Activated CD4-positive, alpha-beta T cell treated with anti-CD3 and anti-CD28 coated beads for 48 hours (primary cell): ENCODE results near the gene CNIH3.

Source experiments
- DNase-seq: peaks from one replicate; pipeline ENCODE4 v3.0.0-alpha.2; 2020

The CNIH3 gene

DNA sequence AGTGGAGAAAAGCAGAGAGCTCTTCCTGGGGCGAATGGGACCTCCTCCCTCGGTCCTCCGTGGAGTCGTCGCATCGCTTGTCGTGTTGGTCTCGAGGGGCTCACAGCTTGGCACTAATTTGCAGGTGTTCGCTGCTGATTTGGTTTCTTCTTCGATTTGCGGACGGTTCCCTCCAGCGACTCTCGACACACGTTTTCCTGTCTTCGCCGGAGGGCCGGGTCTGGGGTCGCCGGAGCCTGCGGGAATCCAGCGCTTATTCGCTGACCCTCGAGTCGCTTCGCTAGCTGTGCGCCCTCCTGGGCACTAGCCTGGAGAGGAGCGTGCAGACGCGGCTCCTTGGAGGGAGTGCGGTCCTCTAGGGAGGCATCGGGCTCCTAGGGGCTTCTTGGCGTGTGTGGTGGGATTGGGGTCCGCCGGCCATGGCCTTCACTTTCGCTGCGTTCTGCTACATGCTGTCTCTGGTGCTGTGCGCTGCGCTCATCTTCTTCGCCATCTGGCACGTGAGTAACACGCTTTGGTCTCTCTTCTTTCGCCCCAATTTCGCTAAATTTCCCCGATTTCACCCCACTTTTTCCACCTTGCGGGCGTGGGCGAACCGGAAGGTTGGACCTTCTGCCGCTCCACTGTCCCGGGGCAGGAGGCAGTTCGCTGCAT is 766 bp downstream of the CNIH3 start:
- peak; percentile 9 for DNase-seq

DNA sequence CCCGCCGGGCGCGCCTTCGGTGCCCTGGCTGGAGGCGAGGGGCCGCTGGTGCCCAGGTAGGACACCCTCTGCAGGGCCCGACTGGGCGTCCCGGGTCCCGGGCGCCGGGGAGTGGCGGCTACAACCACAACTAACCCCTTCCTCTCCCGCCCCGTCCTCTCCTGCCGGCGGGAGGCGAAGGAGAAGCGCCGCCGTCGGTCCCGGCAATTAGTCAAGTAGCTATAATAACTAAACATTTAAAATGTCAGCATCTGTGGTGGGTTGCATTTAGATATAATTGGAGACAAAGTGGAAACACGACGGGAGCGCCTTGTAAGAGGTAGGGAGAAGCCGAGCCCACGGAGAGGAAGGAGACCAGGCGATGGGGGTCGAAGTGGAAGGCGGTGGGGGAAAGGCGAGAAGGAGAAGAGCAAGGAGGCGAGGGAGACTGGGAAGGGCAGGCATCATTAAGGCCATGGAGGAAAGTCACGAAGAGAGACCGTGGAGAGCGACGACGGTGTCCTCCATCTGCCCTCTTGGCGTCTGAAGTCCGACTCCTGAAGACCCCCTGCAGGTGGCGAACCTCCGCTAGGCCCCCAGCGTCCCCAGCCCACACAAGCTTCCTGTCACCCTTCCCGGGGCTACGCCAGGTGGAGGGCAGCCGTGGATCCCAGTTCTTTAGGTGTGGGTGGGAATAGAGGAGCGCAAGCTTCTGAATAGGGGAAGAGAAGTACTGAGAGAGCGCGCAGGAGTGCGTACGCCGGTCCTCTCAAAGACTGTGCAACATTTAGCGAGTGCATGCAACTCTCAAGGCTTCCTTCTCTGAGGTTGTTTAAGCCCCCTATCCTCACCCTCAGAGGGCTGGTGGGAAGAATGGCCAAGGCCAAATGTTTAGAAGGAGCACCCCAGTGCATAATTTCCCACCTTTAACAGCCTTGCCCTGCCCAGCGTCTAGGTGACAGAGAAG is 1.6 kb downstream of the CNIH3 start:
- DNase-seq: no peak

DNA sequence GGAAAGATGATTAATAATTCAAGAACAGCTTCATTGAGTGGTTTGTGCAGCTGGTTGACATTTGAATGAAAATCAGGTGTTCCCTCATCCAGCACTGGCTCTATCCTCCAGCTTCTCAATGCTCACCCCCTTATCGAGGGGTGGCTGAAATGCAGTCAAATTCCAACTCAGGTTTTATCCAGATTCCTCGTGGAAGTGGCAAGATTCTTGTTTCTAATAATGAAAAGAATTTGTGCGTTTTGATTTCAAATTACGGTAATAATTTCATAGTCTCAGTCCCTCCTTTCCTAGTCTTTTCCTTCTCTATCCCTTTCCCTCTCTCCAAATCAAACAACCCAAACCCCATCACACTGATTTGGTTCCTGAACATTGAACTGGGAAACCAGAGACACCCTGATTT is 3.1 kb downstream of the CNIH3 start:
- no peak for DNase-seq

DNA sequence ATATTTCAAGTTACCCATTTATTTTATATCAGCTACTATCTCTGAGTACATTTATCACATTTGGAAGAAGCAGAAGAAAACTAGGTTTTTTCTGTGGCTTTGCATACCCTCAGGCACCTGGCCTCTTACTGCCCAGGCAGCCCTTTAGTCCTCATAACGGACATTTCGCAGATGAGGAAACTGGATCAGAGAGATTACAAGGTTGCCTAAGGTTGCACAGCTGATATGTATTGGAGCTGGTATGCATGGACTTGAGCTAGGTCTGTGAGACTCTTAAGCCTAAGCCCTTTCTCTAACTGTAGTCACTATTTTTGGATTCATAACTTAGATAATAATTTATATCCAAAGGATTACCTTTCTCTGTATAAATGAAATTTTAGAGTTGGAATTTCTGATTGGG is 4.0 kb downstream of the CNIH3 start:
- DNase-seq: no peak

GRCh38 chr1:224621813-224622682 is 5.9 kb downstream of the CNIH3 start:
- DNase-seq: no peak

DNA sequence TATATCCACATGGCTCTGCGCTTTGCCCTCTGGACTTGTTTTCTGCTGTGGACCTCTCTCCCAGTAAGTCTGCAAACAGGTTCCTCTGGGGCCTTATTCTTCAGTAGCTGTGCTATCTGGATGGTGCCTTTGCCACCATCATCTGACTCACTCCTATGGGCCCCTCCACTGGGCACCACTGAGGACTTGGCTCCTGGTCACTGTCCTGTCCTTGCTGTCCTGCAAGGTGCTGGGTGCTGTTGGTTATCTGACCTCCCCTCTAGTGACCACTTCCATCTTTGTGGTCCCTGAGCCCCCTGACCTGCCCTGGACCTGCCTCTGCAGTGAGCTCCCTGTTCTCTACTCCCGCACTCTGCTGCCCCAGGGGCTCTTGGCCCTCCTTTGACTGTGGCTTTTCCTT is 6.7 kb downstream of the CNIH3 start:
- no peak for DNase-seq

GRCh38 chr1:224623310-224623714 is 7.2 kb downstream of the CNIH3 start:
- no peak for DNase-seq

DNA sequence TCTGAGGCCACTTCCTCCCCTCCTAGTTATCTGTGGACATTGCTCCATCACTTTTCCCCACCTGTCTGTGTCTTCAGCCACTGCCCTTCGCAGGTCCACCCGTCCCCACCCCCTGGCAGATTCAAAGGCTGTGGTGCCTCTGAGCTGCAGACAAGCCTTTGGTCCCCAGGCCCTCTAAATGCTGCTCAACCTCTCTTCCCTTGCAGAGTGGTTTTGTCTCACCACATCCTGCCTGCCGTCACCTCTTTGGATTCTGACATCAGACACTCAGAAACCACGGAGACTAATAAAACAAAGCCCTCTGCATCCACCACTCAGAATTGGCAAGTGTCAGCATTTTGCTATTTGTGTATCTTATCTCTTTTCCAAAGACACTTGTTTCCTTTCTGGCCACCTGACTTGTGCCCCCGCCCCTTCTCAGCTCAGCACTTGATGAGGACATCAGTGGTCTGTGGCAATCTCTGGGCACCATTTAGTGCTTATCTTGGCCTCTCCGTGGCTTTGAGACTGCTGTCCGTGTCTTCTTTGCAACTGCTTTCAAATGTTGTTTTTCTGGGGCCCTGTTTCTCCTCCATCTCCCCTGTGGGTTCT is 7.7 kb downstream of the CNIH3 start:
- peak; percentile 75 for DNase-seq

- no peak for DNase-seq
These were observed 8.3 kb downstream of the CNIH3 start for GRCh38 chr1:224624432-224624831.

- DNase-seq: no peak
These were observed 9.9 kb downstream of the CNIH3 start for GRCh38 chr1:224626042-224626441.

DNA sequence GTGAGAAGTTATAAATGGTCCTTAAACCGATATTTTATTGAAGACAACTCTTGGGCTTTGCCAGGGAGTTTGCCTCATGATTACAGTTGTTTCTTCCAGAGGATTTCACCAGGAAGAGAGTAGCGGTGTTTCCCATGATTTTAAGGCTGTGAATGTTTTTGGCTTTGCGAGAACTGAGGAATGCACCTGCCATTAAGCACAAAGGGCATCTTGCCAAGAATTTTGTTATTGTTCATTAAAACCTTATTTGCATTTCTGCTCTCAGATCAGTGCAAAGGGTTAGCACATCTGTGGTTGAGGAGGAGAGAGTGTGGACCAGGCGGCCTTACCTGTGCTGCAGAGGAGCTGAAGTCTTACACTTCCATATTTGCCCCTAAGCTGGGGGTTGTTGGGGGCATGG is 13.8 kb downstream of the CNIH3 start:
- no peak for DNase-seq

- no peak for DNase-seq
These were observed 15.5 kb downstream of the CNIH3 start for GRCh38 chr1:224631462-224632115.

DNA sequence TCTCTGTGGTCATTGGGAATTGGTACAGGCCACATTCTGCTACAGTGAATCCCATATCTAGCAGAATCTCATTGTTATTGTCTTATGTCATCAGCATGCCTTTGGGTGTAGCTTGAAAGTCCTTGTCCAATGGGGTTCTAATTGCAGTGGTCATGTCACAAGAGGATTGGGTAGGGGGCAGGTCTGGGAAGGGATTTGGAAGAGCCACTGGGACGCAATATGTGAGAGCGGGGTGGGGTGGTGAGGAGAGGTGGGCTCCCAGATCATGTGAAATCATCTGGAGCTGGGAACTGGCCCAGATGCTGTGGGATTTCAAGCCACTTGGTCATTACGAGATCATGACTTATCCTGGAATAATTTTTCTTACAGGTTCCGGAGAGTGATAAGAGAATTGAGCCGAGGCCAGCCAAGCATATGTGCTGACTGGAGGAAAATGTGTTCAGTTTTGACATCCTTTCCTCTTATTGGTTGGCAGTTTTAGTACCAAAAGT is 16.3 kb downstream of the CNIH3 start:
- DNase-seq: no peak

- no peak for DNase-seq
These were observed 16.8 kb downstream of the CNIH3 start for GRCh38 chr1:224632921-224633321.

- DNase-seq: no peak
These were observed 19.2 kb downstream of the CNIH3 start for GRCh38 chr1:224635356-224635755.

DNA sequence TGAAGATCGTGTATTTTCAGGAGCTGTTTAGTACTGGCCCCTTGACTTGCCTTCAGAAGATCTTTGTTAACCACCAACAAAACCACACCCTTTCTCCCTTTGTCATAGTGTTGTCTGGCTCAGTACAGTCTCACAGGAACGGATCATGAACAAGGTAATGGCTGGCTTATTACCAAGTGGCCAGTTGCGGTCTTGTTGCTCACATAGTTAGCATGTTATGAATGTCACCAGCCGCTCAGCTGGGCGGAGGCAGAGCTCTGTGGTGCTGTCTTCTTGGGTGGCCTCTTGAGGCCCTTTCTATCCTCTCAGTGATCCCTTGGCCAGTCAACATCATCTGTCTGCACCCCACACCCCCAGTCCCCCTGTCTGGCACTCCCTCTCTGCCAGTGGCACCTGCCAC is 21.4 kb downstream of the CNIH3 start:
- no peak for DNase-seq

DNA sequence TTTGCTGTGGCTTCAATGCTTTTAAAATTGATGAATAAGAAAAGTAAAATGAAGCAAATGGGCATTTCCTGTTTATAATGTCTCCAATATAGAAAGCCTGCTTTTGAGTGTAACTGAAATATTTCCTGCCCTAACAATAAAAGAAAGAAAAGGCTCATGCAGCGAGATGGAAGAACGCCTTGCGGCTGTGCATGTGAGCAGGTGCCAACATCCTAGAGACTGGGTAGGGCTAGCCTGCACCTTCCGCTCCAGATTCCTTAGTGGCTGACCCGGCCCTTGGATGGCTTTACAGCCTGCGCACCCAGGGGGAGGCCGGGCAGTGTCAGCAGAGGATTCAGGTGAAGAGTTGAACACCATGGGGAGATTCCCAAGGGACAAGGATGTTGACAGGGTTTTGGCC is 21.8 kb downstream of the CNIH3 start:
- DNase-seq: no peak

- no peak for DNase-seq
These were observed 23.4 kb downstream of the CNIH3 start for GRCh38 chr1:224639426-224639975.

DNA sequence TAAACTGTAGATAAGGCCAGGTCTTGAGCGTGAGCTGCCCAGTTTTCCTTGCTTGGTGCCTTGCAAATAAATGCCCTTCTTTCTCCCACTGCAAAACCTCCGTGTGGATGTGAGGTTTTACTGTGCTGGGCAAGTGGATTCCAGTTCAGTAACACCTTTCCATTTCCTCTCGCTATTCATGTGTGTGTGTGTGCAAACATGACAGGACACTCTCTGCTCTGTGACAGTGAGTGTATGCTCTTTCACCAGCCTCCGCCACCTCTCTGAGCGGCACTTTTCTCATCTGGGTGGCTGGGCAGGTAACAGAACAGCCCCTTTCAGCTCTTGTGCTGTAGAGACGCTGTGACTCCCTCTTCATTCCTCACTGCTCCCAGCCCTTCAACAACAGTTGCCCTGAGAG is 23.9 kb downstream of the CNIH3 start:
- no peak for DNase-seq

GRCh38 chr1:224640587-224640986 is 24.5 kb downstream of the CNIH3 start:
- no peak for DNase-seq

DNA sequence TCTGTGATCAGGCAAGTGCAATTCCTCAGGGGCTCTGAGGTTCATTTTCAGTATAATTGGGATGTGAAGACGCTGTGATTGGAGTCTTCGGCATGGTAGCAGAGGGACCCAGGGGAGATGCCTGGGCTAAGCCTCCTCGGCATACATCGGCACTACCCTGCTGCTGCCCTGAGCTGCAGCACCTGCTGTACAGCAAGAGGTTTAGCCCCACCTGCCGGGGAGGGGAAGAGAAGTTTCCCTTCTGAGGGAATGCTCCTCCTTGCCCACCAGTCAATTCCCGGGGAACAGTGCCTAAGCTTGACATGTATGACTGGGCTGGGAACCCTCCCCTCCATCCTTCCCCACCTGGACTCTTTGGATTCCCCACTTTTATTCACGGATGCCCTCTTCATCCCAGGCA is 24.9 kb downstream of the CNIH3 start:
- DNase-seq: no peak

GRCh38 chr1:224643653-224644052 is 27.5 kb downstream of the CNIH3 start:
- no peak for DNase-seq
